ENCODE measurements around the gene VTCN1. TPM values are rescaled to one million over a fixed set of nuclear protein-coding genes. Genes with fewer than 3 reads are reported as not detected.

Gene VTCN1
- total RNA-seq, 1 donor, result not detected

GRCh38 chr1:117173006-117173405, 37.7 kb downstream of the VTCN1 start:
- Histone ChIP-seq H3K79me2 (ENCODE audit: insufficient read depth, low read length) (no peaks in the 10 kb centered on the region), H3K4me3 (ENCODE audit: insufficient read depth, low read length) (no peak overlapping the region), H3K27me3 (ENCODE audit: insufficient read depth, low read length) (no peaks in the 10 kb centered on the region), H2AFZ (ENCODE audit: low read length) (no peak overlapping the region), H3K4me1 (ENCODE audit: insufficient read depth, low read length) (peaks cover 4% of the 10 kb centered on the region), H3K27ac (ENCODE audit: low read depth, low read length) (no peak overlapping the region), H3K4me2 (ENCODE audit: insufficient read depth, low read length) (no peak overlapping the region), H3K36me3 (ENCODE audit: insufficient read depth, low read length) (no peaks in the 10 kb centered on the region), H3K9me3 (ENCODE audit: low read depth, low read length) (no peaks in the 10 kb centered on the region), H4K20me1 (ENCODE audit: insufficient read depth, low read length) (no peaks in the 10 kb centered on the region)
- DNase-seq (ENCODE audit: insufficient read length, low spot score, missing footprints), result no peak
- TF ChIP-seq, protein P1, sequence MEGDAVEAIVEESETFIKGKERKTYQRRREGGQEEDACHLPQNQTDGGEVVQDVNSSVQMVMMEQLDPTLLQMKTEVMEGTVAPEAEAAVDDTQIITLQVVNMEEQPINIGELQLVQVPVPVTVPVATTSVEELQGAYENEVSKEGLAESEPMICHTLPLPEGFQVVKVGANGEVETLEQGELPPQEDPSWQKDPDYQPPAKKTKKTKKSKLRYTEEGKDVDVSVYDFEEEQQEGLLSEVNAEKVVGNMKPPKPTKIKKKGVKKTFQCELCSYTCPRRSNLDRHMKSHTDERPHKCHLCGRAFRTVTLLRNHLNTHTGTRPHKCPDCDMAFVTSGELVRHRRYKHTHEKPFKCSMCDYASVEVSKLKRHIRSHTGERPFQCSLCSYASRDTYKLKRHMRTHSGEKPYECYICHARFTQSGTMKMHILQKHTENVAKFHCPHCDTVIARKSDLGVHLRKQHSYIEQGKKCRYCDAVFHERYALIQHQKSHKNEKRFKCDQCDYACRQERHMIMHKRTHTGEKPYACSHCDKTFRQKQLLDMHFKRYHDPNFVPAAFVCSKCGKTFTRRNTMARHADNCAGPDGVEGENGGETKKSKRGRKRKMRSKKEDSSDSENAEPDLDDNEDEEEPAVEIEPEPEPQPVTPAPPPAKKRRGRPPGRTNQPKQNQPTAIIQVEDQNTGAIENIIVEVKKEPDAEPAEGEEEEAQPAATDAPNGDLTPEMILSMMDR (IDR thresholded peaks at IDR 0.05; ENCODE audit: extremely low read depth, low read depth, low read length), result no peak

- Histone ChIP-seq H3K9me3 (ENCODE audit: low read depth, low read length) (no peaks in the 10 kb centered on the region), H3K36me3 (ENCODE audit: insufficient read depth, low read length) (no peaks in the 10 kb centered on the region), H3K79me2 (ENCODE audit: insufficient read depth, low read length) (no peaks in the 10 kb centered on the region), H3K4me3 (ENCODE audit: insufficient read depth, low read length) (no peak overlapping the region), H3K4me1 (ENCODE audit: insufficient read depth, low read length) (peaks cover 4% of the 10 kb centered on the region), H2AFZ (ENCODE audit: low read length) (no peak overlapping the region), H4K20me1 (ENCODE audit: insufficient read depth, low read length) (no peaks in the 10 kb centered on the region), H3K27me3 (ENCODE audit: insufficient read depth, low read length) (no peaks in the 10 kb centered on the region), H3K4me2 (ENCODE audit: insufficient read depth, low read length) (peak overlapping the region; percentile 56), H3K27ac (ENCODE audit: low read depth, low read length) (peak overlapping the region; percentile 62)
- DNase-seq (ENCODE audit: insufficient read length, low spot score, missing footprints), result peak; percentile 27
- TF ChIP-seq, protein P1 (IDR thresholded peaks at IDR 0.05; ENCODE audit: extremely low read depth, low read depth, low read length), result no peak
These were observed 38.7 kb downstream of the VTCN1 start for GRCh38 chr1:117171900-117172511.

- no peak for DNase-seq (ENCODE audit: insufficient read length, low spot score, missing footprints)
- H3K27ac ChIP-seq (ENCODE audit: low read depth, low read length), result no peak overlapping the region
- no peak overlapping the region for H3K4me2 ChIP-seq (ENCODE audit: insufficient read depth, low read length)
These were observed 40.7 kb downstream of the VTCN1 start for GRCh38 chr1:117169871-117170596.

DNA sequence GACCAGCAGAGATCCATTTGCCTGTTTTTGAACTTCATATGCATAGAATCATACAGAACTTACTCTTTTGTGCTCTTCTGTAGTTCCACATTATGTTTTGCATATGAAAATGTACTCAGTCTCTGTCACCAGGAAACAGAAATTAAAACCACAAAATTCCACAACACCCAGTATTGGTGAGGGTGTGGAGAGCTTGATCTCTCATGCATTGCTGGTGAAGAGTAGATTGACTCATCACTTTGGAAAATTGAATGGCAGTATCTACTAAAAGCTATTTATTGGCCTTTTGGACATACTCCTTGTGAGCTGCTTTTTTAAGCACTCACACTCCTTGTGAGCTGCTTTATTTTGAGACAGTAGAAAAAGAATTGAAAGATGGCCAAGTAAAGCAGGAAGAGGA, 43.3 kb downstream of the VTCN1 start:
- Histone ChIP-seq H3K4me2 (ENCODE audit: insufficient read depth, low read length) (no peak overlapping the region), H2AFZ (ENCODE audit: low read length) (no peak overlapping the region), H3K9me3 (ENCODE audit: low read depth, low read length) (no peaks in the 10 kb centered on the region), H3K4me1 (ENCODE audit: insufficient read depth, low read length) (peaks cover 4% of the 10 kb centered on the region), H3K4me3 (ENCODE audit: insufficient read depth, low read length) (no peak overlapping the region), H3K36me3 (ENCODE audit: insufficient read depth, low read length) (no peaks in the 10 kb centered on the region), H3K79me2 (ENCODE audit: insufficient read depth, low read length) (no peaks in the 10 kb centered on the region), H3K27ac (ENCODE audit: low read depth, low read length) (no peak overlapping the region), H3K27me3 (ENCODE audit: insufficient read depth, low read length) (no peaks in the 10 kb centered on the region), H4K20me1 (ENCODE audit: insufficient read depth, low read length) (no peaks in the 10 kb centered on the region)
- TF ChIP-seq, protein P1 (IDR thresholded peaks at IDR 0.05; ENCODE audit: extremely low read depth, low read depth, low read length), result no peak
- peak; percentile 21 for DNase-seq (ENCODE audit: insufficient read length, low spot score, missing footprints)

More at GRCh38 chr1:117169871-117170596, 40.7 kb downstream of the VTCN1 start:
- Histone ChIP-seq H4K20me1 (ENCODE audit: insufficient read depth, low read length) (no peaks in the 10 kb centered on the region), H3K4me3 (ENCODE audit: insufficient read depth, low read length) (no peak overlapping the region), H3K9me3 (ENCODE audit: low read depth, low read length) (no peaks in the 10 kb centered on the region), H3K4me1 (ENCODE audit: insufficient read depth, low read length) (peaks cover 4% of the 10 kb centered on the region), H2AFZ (ENCODE audit: low read length) (no peak overlapping the region), H3K36me3 (ENCODE audit: insufficient read depth, low read length) (no peaks in the 10 kb centered on the region), H3K27me3 (ENCODE audit: insufficient read depth, low read length) (no peaks in the 10 kb centered on the region), H3K79me2 (ENCODE audit: insufficient read depth, low read length) (no peaks in the 10 kb centered on the region)
- TF ChIP-seq, protein P1 (IDR thresholded peaks at IDR 0.05; ENCODE audit: extremely low read depth, low read depth, low read length), result no peak

All from osteoblast (primary cell).